Keratinocyte (primary cell): ENCODE measurements around the gene LIMA1.

Experiments used
- CTCF ChIP-seq, 3 experiments: IDR thresholded peaks in 1 of 3; conservative IDR thresholded peaks in 1 of 3; optimal IDR thresholded peaks in 1 of 3; 2 replicates in 2 of 3; 3 replicates in 1 of 3; pipeline versions ENCODE3 to v1.5.1; 2011; ENCODE audit warnings: low read length in 3 of 3, mild to moderate bottlenecking in 3 of 3, moderate library complexity in 2 of 3, control low read depth in 1 of 3, inconsistent platforms in 1 of 3; ENCODE audit not compliant: insufficient read depth in 2 of 3; ENCODE audit errors: extremely low read depth in 1 of 3
- EZH2 ChIP-seq: IDR thresholded peaks from one replicate; pipeline ENCODE4 v1.6.1; 2012; ENCODE audit warnings: inconsistent platforms, mild to moderate bottlenecking, low read length, moderate library complexity

DNA sequence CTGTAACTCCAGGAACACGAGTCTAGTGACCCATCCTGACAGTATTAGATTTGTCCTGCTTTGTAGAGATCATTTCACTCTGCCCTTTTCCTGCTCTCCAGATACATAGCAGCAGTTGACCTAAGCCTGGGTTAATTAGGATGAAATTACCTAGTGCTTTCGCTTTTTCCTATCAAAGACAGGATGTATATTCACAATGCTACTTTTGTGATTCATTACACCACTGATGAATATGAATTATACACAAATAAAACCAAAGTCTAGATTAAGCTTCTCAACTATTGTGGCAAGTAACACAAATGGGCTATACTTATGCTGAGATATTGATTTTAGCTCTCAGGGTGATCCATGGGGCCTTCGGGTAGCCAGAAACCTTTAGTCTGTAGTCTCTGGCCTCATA lies 134.0 kb downstream of the LIMA1 start:
- no peak for TF ChIP-seq CTCF (optimal IDR thresholded peaks at IDR 0.05 in 1 of 3, IDR thresholded peaks at IDR 0.05 in 1 of 3, conservative IDR thresholded peaks at IDR 0.05 in 1 of 3; ENCODE audit: extremely low read depth in 1 of 3, insufficient read depth in 2 of 3, low read length in 3 of 3)
- TF ChIP-seq EZH2: no peak
